ENCODE data around the gene UBASH3B.
A peak's percentile ranks its signal among the peaks of the same experiment; 100 is the strongest.

DNA sequence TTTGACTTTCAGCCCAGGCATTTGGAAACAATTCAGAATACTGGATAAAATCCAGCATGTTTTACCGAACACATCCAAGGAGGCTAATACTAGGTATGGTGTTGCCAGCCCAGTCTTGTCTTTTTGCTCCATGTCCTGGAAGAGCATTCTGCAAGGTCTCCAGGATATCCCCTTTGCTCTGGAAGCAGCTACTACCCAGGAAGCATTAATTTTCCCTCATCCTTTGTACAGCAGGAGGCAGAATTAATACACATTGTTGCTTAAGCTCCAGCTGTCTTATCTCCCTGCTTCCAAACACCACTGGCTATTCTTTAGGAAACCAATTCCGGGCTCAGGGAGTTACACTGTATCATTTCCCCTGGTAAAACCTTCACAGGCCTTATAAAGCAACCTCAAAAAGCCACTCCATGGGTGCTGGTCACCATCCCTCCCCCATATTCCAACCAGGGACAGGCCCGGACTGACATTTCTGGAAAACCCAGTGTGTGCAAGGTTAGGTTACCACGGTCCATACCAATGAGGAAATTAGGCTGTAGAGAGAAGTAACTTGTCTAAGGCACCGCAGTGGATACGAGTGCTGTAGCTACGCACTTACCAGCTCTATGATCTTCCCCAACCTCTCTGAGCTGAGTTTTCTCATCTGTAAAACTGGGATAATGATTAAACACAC is 1.5 kb upstream of the UBASH3B start:
- no peak for TF ChIP-seq POLR2A (IDR thresholded peaks at IDR 0.05)
- TF ChIP-seq, protein P1, sequence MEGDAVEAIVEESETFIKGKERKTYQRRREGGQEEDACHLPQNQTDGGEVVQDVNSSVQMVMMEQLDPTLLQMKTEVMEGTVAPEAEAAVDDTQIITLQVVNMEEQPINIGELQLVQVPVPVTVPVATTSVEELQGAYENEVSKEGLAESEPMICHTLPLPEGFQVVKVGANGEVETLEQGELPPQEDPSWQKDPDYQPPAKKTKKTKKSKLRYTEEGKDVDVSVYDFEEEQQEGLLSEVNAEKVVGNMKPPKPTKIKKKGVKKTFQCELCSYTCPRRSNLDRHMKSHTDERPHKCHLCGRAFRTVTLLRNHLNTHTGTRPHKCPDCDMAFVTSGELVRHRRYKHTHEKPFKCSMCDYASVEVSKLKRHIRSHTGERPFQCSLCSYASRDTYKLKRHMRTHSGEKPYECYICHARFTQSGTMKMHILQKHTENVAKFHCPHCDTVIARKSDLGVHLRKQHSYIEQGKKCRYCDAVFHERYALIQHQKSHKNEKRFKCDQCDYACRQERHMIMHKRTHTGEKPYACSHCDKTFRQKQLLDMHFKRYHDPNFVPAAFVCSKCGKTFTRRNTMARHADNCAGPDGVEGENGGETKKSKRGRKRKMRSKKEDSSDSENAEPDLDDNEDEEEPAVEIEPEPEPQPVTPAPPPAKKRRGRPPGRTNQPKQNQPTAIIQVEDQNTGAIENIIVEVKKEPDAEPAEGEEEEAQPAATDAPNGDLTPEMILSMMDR (IDR thresholded peaks at IDR 0.05), result peak in 2 of 12 donors; percentile 8 to 14
